HG02763 (cell line): ENCODE data around the gene MEGF8.

Experiments used
- ATAC-seq: cut with Tn5 transposase; IDR thresholded peaks from one replicate; pipeline ENCODE4 v1.9.1; 2021; ENCODE audit warnings: mild to moderate bottlenecking, moderate library complexity; ENCODE audit not compliant: unreplicated experiment

MEGF8 gene, protein sequence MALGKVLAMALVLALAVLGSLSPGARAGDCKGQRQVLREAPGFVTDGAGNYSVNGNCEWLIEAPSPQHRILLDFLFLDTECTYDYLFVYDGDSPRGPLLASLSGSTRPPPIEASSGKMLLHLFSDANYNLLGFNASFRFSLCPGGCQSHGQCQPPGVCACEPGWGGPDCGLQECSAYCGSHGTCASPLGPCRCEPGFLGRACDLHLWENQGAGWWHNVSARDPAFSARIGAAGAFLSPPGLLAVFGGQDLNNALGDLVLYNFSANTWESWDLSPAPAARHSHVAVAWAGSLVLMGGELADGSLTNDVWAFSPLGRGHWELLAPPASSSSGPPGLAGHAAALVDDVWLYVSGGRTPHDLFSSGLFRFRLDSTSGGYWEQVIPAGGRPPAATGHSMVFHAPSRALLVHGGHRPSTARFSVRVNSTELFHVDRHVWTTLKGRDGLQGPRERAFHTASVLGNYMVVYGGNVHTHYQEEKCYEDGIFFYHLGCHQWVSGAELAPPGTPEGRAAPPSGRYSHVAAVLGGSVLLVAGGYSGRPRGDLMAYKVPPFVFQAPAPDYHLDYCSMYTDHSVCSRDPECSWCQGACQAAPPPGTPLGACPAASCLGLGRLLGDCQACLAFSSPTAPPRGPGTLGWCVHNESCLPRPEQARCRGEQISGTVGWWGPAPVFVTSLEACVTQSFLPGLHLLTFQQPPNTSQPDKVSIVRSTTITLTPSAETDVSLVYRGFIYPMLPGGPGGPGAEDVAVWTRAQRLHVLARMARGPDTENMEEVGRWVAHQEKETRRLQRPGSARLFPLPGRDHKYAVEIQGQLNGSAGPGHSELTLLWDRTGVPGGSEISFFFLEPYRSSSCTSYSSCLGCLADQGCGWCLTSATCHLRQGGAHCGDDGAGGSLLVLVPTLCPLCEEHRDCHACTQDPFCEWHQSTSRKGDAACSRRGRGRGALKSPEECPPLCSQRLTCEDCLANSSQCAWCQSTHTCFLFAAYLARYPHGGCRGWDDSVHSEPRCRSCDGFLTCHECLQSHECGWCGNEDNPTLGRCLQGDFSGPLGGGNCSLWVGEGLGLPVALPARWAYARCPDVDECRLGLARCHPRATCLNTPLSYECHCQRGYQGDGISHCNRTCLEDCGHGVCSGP (N-terminal part only)

DNA sequence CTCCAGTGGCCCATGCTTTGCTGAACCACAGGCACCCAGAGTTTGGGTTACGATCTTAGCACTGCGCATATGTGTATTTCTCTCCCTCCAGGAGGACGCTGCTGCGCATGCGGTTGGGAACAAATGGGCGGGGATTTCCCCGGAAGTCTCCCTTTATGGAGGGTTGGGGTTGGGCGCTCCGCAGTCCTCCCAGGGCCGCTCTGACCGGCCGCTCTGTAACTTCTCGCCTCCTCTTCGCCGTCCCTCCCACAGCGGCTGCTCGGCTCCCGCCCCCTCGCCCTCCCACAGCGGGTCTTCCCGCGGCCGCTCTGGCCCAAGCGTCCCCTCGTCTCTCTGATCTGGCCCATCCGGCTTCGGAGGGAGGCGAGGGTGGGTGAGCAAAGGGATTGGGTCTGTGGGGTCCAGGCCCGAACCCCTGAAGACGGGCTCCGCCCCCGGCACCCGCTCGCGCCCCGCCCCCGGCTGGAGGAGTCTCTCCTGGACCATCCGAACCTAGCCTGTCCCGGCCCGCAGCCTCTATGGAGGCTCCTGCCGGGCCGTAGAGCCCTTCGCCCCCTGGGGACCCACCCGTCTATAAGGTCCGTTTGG, at the start of gene MEGF8:
MEGF8 (plus strand) TSS at position 328 of the 588 bp plus-strand sequence. CDS start 609 bp downstream, outside the sequence.
- peak; percentile 91 for ATAC-seq

DNA sequence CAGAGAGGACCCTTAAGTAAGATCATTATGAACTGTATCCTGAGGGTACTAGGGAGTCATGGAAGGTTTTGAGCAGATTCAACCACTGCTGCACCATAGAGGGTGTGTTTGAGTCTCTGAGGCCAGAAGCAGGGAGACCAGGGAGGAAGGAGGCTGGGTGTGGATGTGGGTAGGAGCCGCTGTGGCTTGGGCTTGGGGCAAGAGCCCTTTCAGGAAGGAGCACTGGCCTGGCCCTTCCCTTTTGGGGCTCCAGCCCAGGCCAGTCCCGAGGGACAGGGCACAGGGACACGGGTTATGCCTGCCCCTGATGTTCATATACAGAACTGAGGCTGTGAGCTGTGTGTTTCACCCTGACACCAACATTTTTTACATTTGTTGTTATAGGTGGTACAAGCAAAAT, 49.2 kb upstream of the MEGF8 start:
- no peak for ATAC-seq

DNA sequence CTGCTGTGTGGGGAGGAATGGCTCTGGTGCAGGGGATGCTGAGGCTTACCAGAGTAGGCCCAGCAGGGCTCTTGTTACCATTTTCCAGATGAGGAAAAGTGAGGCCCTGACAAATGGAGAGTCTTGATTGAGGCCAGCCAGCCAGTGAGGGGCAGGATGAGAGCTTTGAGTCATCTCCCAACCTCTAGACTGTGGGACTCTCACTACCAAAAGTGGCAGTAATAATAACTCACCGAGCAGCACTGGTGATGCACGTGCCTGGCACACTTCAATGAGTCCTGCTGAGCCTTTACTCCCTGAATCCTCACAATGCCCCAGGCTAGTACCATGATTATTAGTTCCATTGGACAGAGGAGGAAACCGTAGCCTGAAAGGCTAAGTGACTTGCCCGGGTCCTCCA, 48.6 kb upstream of the MEGF8 start:
- ATAC-seq: no peak

DNA sequence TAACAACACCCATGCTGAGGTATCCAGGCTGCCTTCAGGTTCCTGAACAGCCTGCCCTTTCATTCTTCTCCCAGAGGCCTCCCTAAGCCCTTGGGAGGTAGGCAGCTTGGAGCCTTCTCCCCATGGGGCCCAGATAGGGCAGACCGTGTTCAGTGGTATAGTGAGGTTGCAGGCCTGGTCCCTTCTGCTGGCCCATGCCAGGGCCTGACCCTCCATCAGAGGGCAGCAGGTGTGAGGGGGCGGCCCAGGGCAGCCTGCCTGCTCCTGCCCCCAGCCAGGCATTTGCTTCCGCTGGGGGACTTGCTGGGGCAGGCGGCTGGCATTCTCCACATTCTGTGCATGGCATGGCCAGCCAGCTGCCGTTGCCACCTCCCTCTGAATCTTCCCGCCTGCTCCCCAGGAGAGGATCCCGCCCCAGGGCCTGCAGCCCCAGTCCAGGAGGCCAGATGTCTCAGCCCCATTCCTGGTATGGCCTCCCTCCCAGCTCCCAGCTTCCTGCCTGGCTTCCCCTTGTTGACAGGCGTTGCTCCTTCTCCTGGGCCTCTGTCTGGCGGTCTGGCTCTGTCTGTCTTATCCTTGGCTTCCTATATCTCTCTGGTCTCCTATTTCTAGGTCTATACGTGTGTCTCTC, 47.5 kb upstream of the MEGF8 start:
- no peak for ATAC-seq

DNA sequence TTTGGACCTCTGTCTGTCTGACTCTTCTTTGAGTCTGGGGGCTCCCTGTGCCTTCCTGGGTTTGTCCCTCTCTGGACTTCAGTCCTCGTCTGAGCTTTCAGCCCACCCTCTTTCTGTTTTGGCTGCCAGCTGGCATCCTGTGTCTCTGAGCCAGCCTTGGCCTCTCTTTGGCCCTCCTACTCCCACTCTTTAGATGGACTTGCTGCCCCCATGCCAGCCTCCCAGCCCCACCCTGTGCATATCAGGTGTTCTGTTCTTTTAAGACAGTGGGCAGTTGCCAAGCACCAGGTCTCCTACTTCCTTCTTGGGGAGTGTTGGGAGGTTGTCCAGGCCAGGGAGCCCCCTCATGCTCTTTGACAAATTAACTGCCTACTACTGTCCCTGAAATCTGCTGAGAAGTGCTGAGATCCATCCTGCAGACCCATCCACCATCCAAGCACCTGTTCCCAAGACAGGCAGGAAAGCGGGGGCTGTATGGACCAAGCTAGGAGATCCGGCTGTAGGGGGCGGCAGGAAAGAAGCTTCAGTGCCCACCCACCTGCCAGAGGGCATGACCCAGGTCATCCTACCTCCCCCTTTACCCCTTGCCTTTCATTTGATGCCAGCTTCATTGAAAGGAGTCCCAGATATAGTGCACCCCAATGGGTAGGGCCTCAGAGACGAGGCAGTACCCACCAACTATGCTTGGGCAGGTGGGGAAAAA, 46.8 kb upstream of the MEGF8 start:
- no peak for ATAC-seq

- ATAC-seq: no peak
Measured at GRCh38 chr19:42279155-42279901, 46.1 kb upstream of the MEGF8 start.

DNA sequence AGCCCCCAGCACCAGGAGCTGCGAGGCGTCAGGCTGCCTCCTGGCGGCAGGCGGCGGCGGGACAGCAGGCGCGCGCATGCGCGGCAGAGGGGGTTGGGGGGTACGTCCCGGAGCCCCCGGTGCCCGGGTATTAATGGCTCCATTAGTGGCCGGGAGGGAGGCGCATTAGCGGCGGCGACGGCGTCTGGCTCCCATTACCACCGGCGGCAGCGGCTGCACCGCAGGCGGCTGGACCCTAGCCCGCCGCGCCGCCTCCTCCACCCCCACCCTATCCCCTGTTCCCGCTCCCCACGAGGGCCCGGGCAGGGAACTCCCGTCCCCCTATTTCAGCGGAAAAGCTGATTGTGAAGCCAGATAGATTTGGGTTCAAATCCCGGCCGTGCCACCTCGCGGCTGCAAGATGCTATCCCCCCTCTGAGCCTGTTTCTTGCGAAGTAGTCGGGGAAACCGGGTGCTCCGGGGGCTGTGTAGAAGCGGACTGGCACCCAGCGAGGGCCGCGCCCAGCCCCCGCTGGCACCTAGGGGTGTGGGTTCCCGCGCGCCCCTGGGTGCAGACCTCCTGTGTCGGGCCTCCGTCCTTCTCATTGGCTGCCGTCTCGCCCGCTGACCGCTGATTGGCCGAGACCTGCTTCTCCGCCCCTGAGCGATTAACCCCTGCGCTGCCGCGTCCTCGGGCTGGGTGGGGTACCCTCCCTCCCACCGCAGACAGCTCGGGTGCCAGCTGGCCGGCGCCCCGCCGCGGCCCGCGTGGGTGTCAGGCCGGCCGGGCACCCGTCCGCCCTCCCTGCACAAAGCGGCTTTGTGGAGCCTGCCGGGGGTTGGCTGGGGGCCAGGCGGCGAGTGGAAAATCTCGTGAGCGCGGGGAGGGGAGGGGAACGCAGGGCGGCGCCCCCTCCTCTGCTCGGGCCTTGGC, 45.3 kb upstream of the MEGF8 start:
- ATAC-seq: peak; percentile 28

GRCh38 chr19:42280815-42281145, 44.7 kb upstream of the MEGF8 start:
- no peak for ATAC-seq

DNA sequence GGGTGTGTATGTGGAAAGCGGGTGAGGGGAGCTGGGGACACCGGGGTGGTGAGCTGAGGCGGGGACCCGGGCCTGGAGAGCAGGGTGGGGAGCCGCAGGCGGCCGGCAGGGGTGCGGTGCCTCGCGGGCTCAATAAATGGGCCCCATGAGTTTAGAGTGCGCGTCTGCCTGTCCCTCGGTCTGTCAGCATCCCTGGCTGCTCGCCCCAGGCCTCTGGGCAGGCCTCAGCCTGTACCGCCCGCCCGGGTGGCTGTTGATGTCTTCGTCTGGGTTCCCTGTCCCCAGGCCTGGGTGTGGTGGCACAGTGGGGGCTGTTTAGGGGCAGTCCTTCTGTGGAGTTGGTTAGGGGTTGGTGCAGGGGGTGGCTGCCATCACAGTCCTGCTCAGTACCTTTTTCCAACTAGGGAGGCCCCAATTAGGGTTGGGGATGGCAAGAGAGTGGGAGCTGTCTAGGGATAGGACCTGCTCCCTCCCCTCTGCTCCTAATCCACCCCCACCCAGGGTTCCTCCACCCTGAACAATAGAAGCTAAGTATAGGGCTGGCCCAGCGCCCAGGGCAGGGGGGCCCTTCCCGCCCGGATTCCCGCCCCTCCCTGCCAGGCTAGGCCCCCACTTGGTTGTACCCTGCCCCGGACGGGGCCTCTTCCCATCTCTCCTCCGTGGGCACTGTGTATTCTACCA, 44.1 kb upstream of the MEGF8 start:
- no peak for ATAC-seq

GRCh38 chr19:42281827-42282762, 43.3 kb upstream of the MEGF8 start:
- ATAC-seq: no peak

- ATAC-seq: no peak
Measured at GRCh38 chr19:42282819-42283187, 42.6 kb upstream of the MEGF8 start.

DNA sequence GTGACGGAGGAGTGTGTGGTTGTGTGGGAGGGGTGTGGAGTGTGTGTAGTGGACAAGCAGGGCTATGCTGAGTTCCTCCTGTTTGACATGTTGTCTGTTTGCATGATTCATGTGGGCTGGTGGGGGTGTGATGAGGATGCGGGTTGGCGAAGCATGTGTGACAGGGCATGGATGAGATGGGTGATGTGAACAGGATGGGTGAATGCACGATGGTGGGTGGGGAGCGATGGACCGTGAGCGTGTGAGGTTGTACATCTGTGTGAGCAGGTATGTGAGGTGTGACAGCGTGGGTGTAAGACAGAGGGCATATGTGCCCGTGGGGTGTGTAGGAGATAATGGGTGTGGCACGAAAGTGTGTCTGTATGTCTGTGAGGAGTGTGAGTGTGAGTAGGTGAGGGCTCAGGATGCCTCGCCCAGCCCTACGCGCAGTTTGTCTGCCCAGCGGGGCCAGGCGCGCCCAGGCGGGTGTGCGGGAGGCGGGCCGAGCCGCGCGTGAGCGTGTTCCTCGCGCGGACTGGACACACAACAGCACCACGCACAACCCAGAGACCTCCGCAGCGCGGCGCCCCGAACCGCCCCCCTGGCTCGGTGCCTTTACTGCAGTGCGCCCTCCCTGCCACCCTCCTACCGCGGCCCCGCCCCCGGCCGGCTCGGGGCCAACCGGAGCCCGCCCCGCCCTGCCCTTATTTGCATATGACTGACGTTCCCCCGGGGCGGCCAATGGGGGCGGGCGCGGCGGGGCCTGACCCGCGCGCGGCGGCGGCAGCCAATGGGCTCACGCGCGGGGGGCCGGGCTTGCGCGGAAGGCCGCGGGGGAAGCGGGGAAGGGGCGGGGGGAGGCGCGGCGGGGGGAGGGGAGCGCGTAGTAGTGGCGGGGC, 42.0 kb upstream of the MEGF8 start:
- ATAC-seq: peak; percentile 49

GRCh38 chr19:42284066-42284501, 41.4 kb upstream of the MEGF8 start:
- peak; percentile 41 for ATAC-seq

DNA sequence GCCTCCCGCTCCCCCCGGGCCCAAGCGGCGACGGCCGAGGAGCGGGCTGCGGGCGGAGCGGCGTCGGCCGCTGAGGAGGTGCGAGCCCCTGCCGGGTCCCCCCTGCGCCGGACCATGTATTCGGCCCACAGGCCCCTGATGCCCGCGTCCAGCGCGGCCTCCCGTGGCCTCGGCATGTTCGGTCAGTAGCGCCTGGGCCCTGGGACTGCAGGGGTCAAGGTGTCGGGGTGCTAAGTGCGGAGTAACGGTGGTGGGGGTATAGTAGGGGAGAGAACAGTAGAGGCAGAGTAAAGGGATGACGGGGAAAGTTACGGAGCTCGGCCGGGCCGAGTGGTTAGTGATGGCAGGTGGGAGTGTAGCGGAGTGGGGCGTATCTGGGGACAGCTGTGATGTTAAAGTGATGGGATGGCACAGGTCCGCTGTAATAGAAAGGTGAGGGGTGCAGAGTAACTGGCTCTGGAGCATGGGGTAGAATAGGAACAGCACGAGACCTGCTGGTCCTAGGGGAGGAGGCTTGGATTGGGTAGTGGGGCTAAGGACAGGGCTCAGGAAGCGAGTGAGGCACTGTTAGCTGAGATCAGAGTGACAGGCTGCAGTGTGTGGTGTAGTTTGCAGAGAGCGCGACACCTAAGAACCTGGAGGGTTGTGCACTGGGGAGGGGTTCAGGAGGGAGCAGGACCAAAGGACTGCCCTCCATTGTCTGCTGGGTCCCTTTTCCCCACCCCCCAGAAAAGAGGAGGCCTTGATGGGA, 40.7 kb upstream of the MEGF8 start:
- no peak for ATAC-seq

GRCh38 chr19:42285541-42285941, 39.9 kb upstream of the MEGF8 start:
- no peak for ATAC-seq
